GM12878 (cell line): ENCODE measurements around the gene AFAP1. TPM values are rescaled to one million over a fixed set of nuclear protein-coding genes. Genes with fewer than 3 reads are reported as not detected.

Experiments used
- ATAC-seq: fragments of 200-7000 bp; cut with Tn5 transposase; 3 replicates; pipeline ENCODE4 v1.9.1; 2020; ENCODE audit warnings: mild to moderate bottlenecking, moderate library complexity
- BruUV-seq: library from RNA; stranded (reverse); fragments of 400-500 nt; replicated peaks from 2 replicates; lab custom pipeline; 2021; lab: Mats Ljungman, UMichigan
- CTCF ChIA-PET: fragments of 300-600 bp; sonication (Branson Sonifier 250); formaldehyde crosslinking; extraction: SDS; loops from one replicate; lab custom pipeline; 2021; ENCODE audit warnings: inconsistent platforms; lab: Yijun Ruan, JAX
- POLR2A ChIA-PET: fragments of 350-600 bp; formaldehyde crosslinking; extraction: SDS; loops from one replicate; lab custom pipeline; 2021; ENCODE audit warnings: inconsistent platforms; lab: Charles Lee
- RAD21 ChIA-PET: fragments of 300-600 bp; sonication (Branson Sonifier 250); formaldehyde crosslinking; loops from one replicate; lab custom pipeline; 2023; ENCODE audit warnings: antibody characterized with exemption; ENCODE audit not compliant: unreplicated experiment; lab: Charles Lee
- SMC1A ChIA-PET: fragments of 300-600 bp; sonication (Branson Sonifier 250); formaldehyde crosslinking; loops from one replicate; lab custom pipeline; 2023; ENCODE audit not compliant: unreplicated experiment, uncharacterized antibody; lab: Charles Lee
- DNase-seq: peaks from one replicate; pipeline ENCODE4 v3.0.0-alpha.2; 2011; ENCODE audit warnings: low read depth, low spot score
- FAIRE-seq: peaks from 3 replicates; lab custom pipeline; 2011; peaks lifted over from hg19 to GRCh38; lab: Jason Lieb, UNC
- H2AFZ ChIP-seq: 2 replicates; pipeline ENCODE4 v1.6.0; 2011; ENCODE audit warnings: low read depth, low read length, control low read depth; ENCODE audit not compliant: control insufficient read depth
- H3K27ac ChIP-seq: 2 replicates; pipeline ENCODE4 v1.5.1; 2011; ENCODE audit warnings: control low read depth; ENCODE audit not compliant: control insufficient read depth, insufficient read depth
- H3K27me3 ChIP-seq, 2 experiments: replicated peaks in 1 of 2; 2 replicates each; pipeline versions ENCODE4 v1.6.0 to v1.6.1; 2011; ENCODE audit warnings: low read length in 1 of 2; ENCODE audit not compliant: control insufficient read depth in 2 of 2, insufficient read depth in 2 of 2
- H3K36me3 ChIP-seq, 2 experiments: 2 replicates each; pipeline ENCODE4 v1.5.1; 2011; ENCODE audit warnings: low read length in 1 of 2; ENCODE audit not compliant: control insufficient read depth in 2 of 2, insufficient read depth in 2 of 2
- H3K4me1 ChIP-seq: 2 replicates; pipeline ENCODE4 v1.6.1; 2011; ENCODE audit warnings: mild to moderate bottlenecking, low read length, moderate library complexity, mixed read lengths; ENCODE audit not compliant: control insufficient read depth, insufficient read depth
- H3K4me2 ChIP-seq: 2 replicates; pipeline ENCODE4 v1.6.0; 2011; ENCODE audit warnings: control low read depth; ENCODE audit not compliant: control insufficient read depth, insufficient read depth
- H3K4me3 ChIP-seq: fragments of 200-600 bp; sonication (generic); 2 replicates; pipeline ENCODE4 v1.5.1; 2016
- H3K79me2 ChIP-seq: 2 replicates; pipeline ENCODE4 v1.6.0; 2011; ENCODE audit warnings: low read length; ENCODE audit not compliant: control insufficient read depth, insufficient read depth
- H3K9ac ChIP-seq: 2 replicates; pipeline ENCODE4 v1.8.0; 2011; ENCODE audit warnings: low read length, control low read depth, mixed read lengths; ENCODE audit not compliant: control insufficient read depth, insufficient read depth
- H3K9me3 ChIP-seq: replicated peaks from 3 replicates; pipeline ENCODE4 v1.5.1; 2011; ENCODE audit warnings: mild to moderate bottlenecking, low read length; ENCODE audit not compliant: control insufficient read depth, insufficient read depth
- H4K20me1 ChIP-seq: 2 replicates; pipeline ENCODE4 v1.6.0; 2011; ENCODE audit not compliant: control insufficient read depth, insufficient read depth
- CBX5 ChIP-seq: sonication (generic); IDR thresholded peaks from 2 replicates; pipeline ENCODE4 v1.6.1; 2016; ENCODE audit warnings: low read depth, moderate library complexity, mild to moderate bottlenecking, inconsistent platforms
- KAT2A ChIP-seq: conservative IDR thresholded peaks from 2 replicates; pipeline ENCODE4 v1.6.1; 2011; ENCODE audit warnings: low read depth, low read length; ENCODE audit not compliant: control insufficient read depth
- NFYB ChIP-seq: IDR thresholded peaks from 2 replicates; pipeline ENCODE4 v1.6.1; 2011; ENCODE audit warnings: low read depth, mild to moderate bottlenecking, low read length, improper control_type of control experiment, moderate library complexity; ENCODE audit not compliant: insufficient read depth
- RBBP5 ChIP-seq: fragments of 200-600 bp; sonication (generic); conservative IDR thresholded peaks from 2 replicates; pipeline ENCODE4 v1.6.1; 2016
- SRF ChIP-seq, 2 experiments: IDR thresholded peaks; 2 replicates each; pipeline ENCODE4 v1.6.1; 2011; ENCODE audit warnings: low read depth in 2 of 2, low read length in 2 of 2, mild to moderate bottlenecking in 1 of 2, moderate library complexity in 1 of 2
- TAF1 ChIP-seq: IDR thresholded peaks from 2 replicates; pipeline ENCODE4 v1.6.1; 2011; ENCODE audit warnings: mild to moderate bottlenecking, low read depth, low read length, borderline replicate concordance
- YBX1 ChIP-seq: fragments of 450-650 bp; IDR thresholded peaks from 2 replicates; pipeline ENCODE4 v1.6.1; 2016; ENCODE audit warnings: antibody characterized with exemption
- ZNF622 ChIP-seq: fragments of 450-650 bp; IDR thresholded peaks from 2 replicates; pipeline ENCODE4 v1.6.1; 2017; ENCODE audit warnings: mild to moderate bottlenecking, inconsistent platforms
- WGBS: methylation state at CpG from one replicate; pipeline ENCODE4 v1.1.6; 2016; ENCODE audit warnings: low lambda C conversion rate; ENCODE audit not compliant: insufficient replicate concordance, insufficient coverage; ENCODE audit errors: missing lambda C conversion rate; 5-methylcytosine and 5-hydroxymethylcytosine counted together
- in situ Hi-C: fragments of 300-500 bp; cut with MboI; formaldehyde crosslinking; loops from 9 replicates; pipeline ENCODE4 v1.14.3; 2018; ENCODE audit warnings: mixed read lengths
- intact Hi-C: fragments of 100-400 bp; cut with micrococcal nuclease; formaldehyde crosslinking; loops from one replicate; pipeline ENCODE4 v1.14.2; 2022; ENCODE audit not compliant: unreplicated experiment
- polyA plus RNA-seq, 11 experiments: library from polyadenylated mRNA; depleted of rRNA in 4 of 11; unstranded in 6 of 11; stranded (reverse) in 5 of 11; fragments of >200 nt; fragmentation: Nextera tagmentation in 4 of 11; fragmentation: Illumina TruSeq in 1 of 11; extraction: Ambion mirVana in 4 of 11; extraction: Trizol in 1 of 11; gene quantifications; 1 replicate in 1 of 11; 2 replicates in 10 of 11; pipeline versions ENCODE4 v1.2.1 to v1.2.3, GENCODE V29; 2011 to 2016; ENCODE audit warnings: inconsistent platforms in 2 of 11, missing spikeins in 2 of 11, low read depth in 1 of 11
- total RNA-seq, 4 experiments: library from RNA; depleted of rRNA in 3 of 4; stranded (reverse); fragments of >200 nt in 3 of 4; fragmentation: Illumina TruSeq in 1 of 4; extraction: Trizol in 1 of 4; gene quantifications; 2 replicates each; pipeline versions ENCODE4 v1.2.1 to v1.2.3, GENCODE V29; 2013 to 2021

Gene AFAP1
- total and polyA plus RNA-seq, 10 of the 15 experiments (the other 5 are each of a cell fraction or from before 2014, with no cell fraction given), result 0.02 to 0.23 (median 0.09) TPM; not detected in 1

DNA sequence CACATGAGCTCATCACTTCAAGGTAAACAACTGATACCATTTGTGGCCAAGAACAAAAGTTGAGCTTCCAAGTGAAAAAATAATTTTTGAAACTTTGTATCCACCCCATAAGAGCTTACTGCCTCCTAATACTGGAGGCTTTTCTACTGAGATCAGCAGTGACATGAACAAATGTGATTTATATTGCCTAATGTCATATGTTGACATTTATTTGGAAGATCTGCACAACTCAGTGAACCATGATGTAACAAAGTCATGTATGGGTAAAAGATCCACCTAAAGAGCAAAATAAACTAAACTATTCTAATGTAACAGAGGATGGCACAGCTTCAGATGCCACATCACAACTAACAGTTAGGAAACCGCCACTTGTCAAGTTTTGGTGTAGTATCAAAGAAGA is 65.8 kb downstream of the AFAP1 start:
- Histone ChIP-seq H3K27me3 (no peaks in the 10 kb centered on the region; a peak in 1 of 4 replicates), H3K9me3 (no peaks in the 10 kb centered on the region), H3K9ac (no peak overlapping the region), H3K36me3 (no peaks in the 10 kb centered on the region), H3K27ac (no peak overlapping the region), H3K4me2 (no peak overlapping the region), H4K20me1 (no peaks in the 10 kb centered on the region), H3K79me2 (no peaks in the 10 kb centered on the region), H2AFZ (no peak overlapping the region), H3K4me3 (no peak overlapping the region), H3K4me1 (no peaks in the 10 kb centered on the region)
- ChIA-PET CTCF (interaction anchor here (0.6 kb wide), 1 partner anchor 72 kb away, joined by 3 read pairs; no protein-coding TSS in a partner anchor), RAD21 (no interaction called here), SMC1A (no interaction called here), POLR2A (no interaction called here)
- in situ Hi-C loops, result no loop called here
- TF ChIP-seq ZNF622, result no peak
- ATAC-seq (no peak), DNase-seq (no peak), FAIRE-seq (no peak)
- 48% methylated on average over 1 of the region's 1 CpG for WGBS
- BruUV-seq, result no TSS peak
- intact Hi-C loops, result no loop called here

DNA sequence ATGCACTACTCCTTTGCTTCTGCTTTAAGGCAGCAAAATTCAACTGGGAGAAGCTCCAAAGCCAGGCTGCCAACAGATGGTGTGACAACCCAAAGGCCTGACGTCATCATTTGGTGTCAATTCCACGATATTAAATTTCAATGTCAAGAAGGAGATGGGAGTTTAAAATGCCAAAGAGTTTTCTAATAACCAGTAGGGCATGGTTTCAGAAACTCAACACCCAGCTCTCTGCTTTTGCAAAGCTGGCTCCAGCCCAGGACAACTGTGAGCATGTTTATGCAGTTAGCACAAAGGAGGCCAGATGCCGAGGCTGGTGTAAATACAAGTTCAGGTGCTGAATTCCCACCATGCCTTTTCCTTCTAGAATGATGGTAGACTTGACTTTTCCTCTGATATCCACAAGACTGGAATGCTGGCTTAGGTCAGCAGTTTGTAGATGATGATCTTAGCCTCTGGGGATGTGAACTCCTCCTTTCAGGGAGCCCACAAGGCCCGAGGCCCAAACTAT is 67.3 kb downstream of the AFAP1 start:
- SMC1A ChIA-PET, result no interaction called here
- Histone ChIP-seq H3K79me2 (no peaks in the 10 kb centered on the region), H3K9me3 (no peaks in the 10 kb centered on the region), H4K20me1 (no peaks in the 10 kb centered on the region), H3K4me1 (no peaks in the 10 kb centered on the region), H3K9ac (no peak overlapping the region), H2AFZ (no peak overlapping the region), H3K27ac (no peak overlapping the region), H3K36me3 (no peaks in the 10 kb centered on the region), H3K4me2 (no peak overlapping the region), H3K27me3 (no peaks in the 10 kb centered on the region; a peak in 1 of 4 replicates), H3K4me3 (no peak overlapping the region)
- CTCF ChIA-PET, result no interaction called here
- in situ Hi-C loops (no loop called here), intact Hi-C loops (no loop called here)
- ATAC-seq (no peak), FAIRE-seq (no peak), DNase-seq (no peak)
- BruUV-seq, result no TSS peak
- POLR2A ChIA-PET, result no interaction called here
- RAD21 ChIA-PET, result no interaction called here
- whole genome bisulfite sequencing, result 34% methylated on average over 4 of the region's 4 CpGs
- TF ChIP-seq SRF (IDR thresholded peaks at IDR 0.05; ENCODE audit: low read depth in 2 of 2, low read length in 2 of 2) (no peak), YBX1 (no peak), TAF1 (no peak), KAT2A (no peak), CBX5 (no peak), RBBP5 (no peak), NFYB (no peak)
